Loucy (cell line): Measurements from ENCODE around the gene FOXP4.

ENCODE experiments used
- CTCF ChIP-seq: fragments of 200-600 bp; sonication (generic); conservative IDR thresholded peaks from 2 replicates; pipeline ENCODE4 v1.5.1; 2014; ENCODE audit warnings: mild to moderate bottlenecking, antibody characterized with exemption, low read length
- EZH2phosphoT487 ChIP-seq: fragments of 200-600 bp; IDR thresholded peaks from 2 replicates; pipeline ENCODE4 v1.6.1; 2018; ENCODE audit warnings: antibody characterized with exemption, mild to moderate bottlenecking, moderate library complexity, borderline replicate concordance

GRCh38 chr6:41608443-41609151, 62.4 kb downstream of the FOXP4 start:
- TF ChIP-seq CTCF (no peak), EZH2phosphoT487 (no peak)
